Activated naive CD4-positive, alpha-beta T cell treated with anti-CD3 and anti-CD28 coated beads, Interleukin-2, amount 10 ng/mL, durations not matched to agents 7 days and 5 days (primary cell): Measurements from ENCODE around the gene CRABP2.
A peak's percentile ranks its signal among the peaks of the same experiment; 100 is the strongest.

Source experiments
- CTCF ChIA-PET: fragments of 350-600 bp; sonication (Branson Sonifier 250); formaldehyde crosslinking; loops from one replicate; lab custom pipeline; 2021; ENCODE audit warnings: antibody characterized with exemption; lab: Charles Lee
- DNase-seq: peaks from one replicate; pipeline ENCODE4 v3.0.0-alpha.2; 2020
- H3K27ac Mint-ChIP-seq: one replicate; pipeline ENCODE4 v1.8.0; 2021; ENCODE audit warnings: mild to moderate bottlenecking, moderate library complexity, mixed read lengths
- H3K27me3 Mint-ChIP-seq: one replicate; pipeline ENCODE4 v1.8.0; 2021; ENCODE audit warnings: mild to moderate bottlenecking, mixed read lengths
- H3K36me3 Mint-ChIP-seq: one replicate; pipeline ENCODE4 v1.8.0; 2021; ENCODE audit warnings: mixed read lengths
- H3K4me1 Mint-ChIP-seq: one replicate; pipeline ENCODE4 v1.8.0; 2021; ENCODE audit warnings: mixed read lengths
- H3K4me3 Mint-ChIP-seq: one replicate; pipeline ENCODE4 v1.8.0; 2021; ENCODE audit warnings: mild to moderate bottlenecking, moderate library complexity, mixed read lengths
- H3K9me3 Mint-ChIP-seq: one replicate; pipeline ENCODE4 v1.8.0; 2021; ENCODE audit warnings: mixed read lengths

The CRABP2 gene

GRCh38 chr1:156700736-156701531, 4.4 kb downstream of the CRABP2 start:
- Mint-ChIP-seq H3K27me3 (peaks cover 90% of the 10 kb centered on the region), H3K27ac (no peak overlapping the region), H3K36me3 (no peaks in the 10 kb centered on the region), H3K4me3 (no peak overlapping the region), H3K4me1 (peaks cover 9% of the 10 kb centered on the region), H3K9me3 (no peaks in the 10 kb centered on the region)
- no peak for DNase-seq
- CTCF ChIA-PET, result interaction anchor here (0.8 to 12.1 kb wide), 5 partner anchors 13 to 43 kb away, joined by 3 to 237 read pairs (median 10); no protein-coding TSS in a partner anchor

GRCh38 chr1:156698995-156699394, 6.4 kb downstream of the CRABP2 start:
- Mint-ChIP-seq H3K27me3 (peaks cover 82% of the 10 kb centered on the region), H3K9me3 (no peaks in the 10 kb centered on the region), H3K4me3 (no peak overlapping the region), H3K4me1 (peaks cover 2% of the 10 kb centered on the region), H3K36me3 (no peaks in the 10 kb centered on the region), H3K27ac (no peak overlapping the region)
- no peak for DNase-seq
- CTCF ChIA-PET, result interaction anchor here (1.2 to 12.1 kb wide), 3 partner anchors 12 to 27 kb away, joined by 3 to 237 read pairs (median 17); no protein-coding TSS in a partner anchor

DNA sequence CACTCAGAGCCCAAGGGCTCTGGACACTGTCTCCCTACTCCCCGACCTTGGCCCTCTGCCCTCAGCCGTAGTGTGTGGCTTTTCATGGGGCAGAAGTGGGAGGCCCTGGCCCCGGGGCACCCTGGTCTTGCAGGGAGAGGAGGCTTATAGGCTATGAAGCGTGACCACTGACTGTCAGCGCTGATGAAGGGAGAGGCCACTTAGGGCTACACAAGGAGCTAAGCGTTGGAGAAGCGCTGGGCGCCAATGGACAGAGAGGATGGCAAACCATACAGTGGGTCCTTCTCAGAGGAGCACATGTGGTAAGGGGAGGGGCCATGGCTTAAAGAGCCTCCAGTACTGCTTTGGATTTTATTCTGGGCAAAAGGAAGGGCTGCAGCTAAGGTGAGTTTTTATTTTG, 7.9 kb downstream of the CRABP2 start:
- H3K4me3 Mint-ChIP-seq, result no peak overlapping the region
- H3K4me1 Mint-ChIP-seq, result peaks cover 13% of the 10 kb centered on the region
- H3K9me3 Mint-ChIP-seq, result no peaks in the 10 kb centered on the region
- H3K27me3 Mint-ChIP-seq, result peaks cover 82% of the 10 kb centered on the region
- CTCF ChIA-PET, result interaction anchor here (3.7 to 12.1 kb wide), 2 partner anchors 10 to 28 kb away, joined by 17 to 237 read pairs; no protein-coding TSS in a partner anchor
- no peaks in the 10 kb centered on the region for H3K36me3 Mint-ChIP-seq
- DNase-seq, result no peak
- no peak overlapping the region for H3K27ac Mint-ChIP-seq

GRCh38 chr1:156696755-156697154, 8.6 kb downstream of the CRABP2 start:
- H3K4me3 Mint-ChIP-seq, result no peak overlapping the region
- no peaks in the 10 kb centered on the region for H3K9me3 Mint-ChIP-seq
- peaks cover 21% of the 10 kb centered on the region for H3K4me1 Mint-ChIP-seq
- no peak for DNase-seq
- peaks cover 82% of the 10 kb centered on the region for H3K27me3 Mint-ChIP-seq
- no peak overlapping the region for H3K27ac Mint-ChIP-seq
- no peaks in the 10 kb centered on the region for H3K36me3 Mint-ChIP-seq
- CTCF ChIA-PET, result interaction anchor here (2.5 kb wide), 1 partner anchor 29 kb away, joined by 9 read pairs; no protein-coding TSS in a partner anchor

DNA sequence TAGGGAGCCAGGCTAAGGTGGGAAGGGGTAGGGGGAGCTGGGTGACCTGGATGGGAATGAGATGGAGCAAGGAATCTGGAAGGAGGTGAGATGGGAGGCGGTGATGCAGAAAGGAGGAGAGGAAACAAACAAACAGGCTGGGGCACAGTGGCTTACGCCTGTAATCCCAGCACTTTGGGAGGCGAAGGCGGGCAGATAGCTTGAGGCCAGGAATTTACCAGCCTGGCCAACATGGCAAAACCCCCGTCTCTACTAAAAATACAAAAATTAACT, 10.8 kb downstream of the CRABP2 start:
- no peak for DNase-seq
- H3K9me3 Mint-ChIP-seq, result no peaks in the 10 kb centered on the region
- H3K4me1 Mint-ChIP-seq, result peaks cover 23% of the 10 kb centered on the region

GRCh38 chr1:156693848-156694689, 11.3 kb downstream of the CRABP2 start:
- H3K27me3 Mint-ChIP-seq, result peaks cover 85% of the 10 kb centered on the region
- H3K36me3 Mint-ChIP-seq, result no peaks in the 10 kb centered on the region
- H3K9me3 Mint-ChIP-seq, result no peaks in the 10 kb centered on the region
- H3K27ac Mint-ChIP-seq, result no peak overlapping the region
- H3K4me3 Mint-ChIP-seq, result no peak overlapping the region
- peaks cover 27% of the 10 kb centered on the region for H3K4me1 Mint-ChIP-seq
- no peak for DNase-seq
- CTCF ChIA-PET, result interaction anchor here (1.1 to 10.0 kb wide), 4 partner anchors 12 to 33 kb away, joined by 3 to 224 read pairs (median 6); partner anchors contain the start of genes CRABP2, ISG20L2 and METTL25B

More for the DNA sequence above, 10.8 kb downstream of the CRABP2 start:
- no peaks in the 10 kb centered on the region for H3K36me3 Mint-ChIP-seq
- no peak overlapping the region for H3K4me3 Mint-ChIP-seq
- no peak overlapping the region for H3K27ac Mint-ChIP-seq
- peaks cover 84% of the 10 kb centered on the region for H3K27me3 Mint-ChIP-seq
- CTCF ChIA-PET, result interaction anchor here (1.1 to 2.5 kb wide), 2 partner anchors 11 to 31 kb away, joined by 3 to 9 read pairs; partner anchors contain the start of gene CRABP2

GRCh38 chr1:156692925-156693847, 12.2 kb downstream of the CRABP2 start:
- Mint-ChIP-seq H3K4me1 (peaks cover 27% of the 10 kb centered on the region), H3K9me3 (no peaks in the 10 kb centered on the region), H3K27me3 (peaks cover 85% of the 10 kb centered on the region), H3K27ac (no peak overlapping the region), H3K4me3 (no peak overlapping the region), H3K36me3 (no peaks in the 10 kb centered on the region)
- DNase-seq, result peak; percentile 40
- CTCF ChIA-PET, result interaction anchor here (1.2 to 11.3 kb wide), 3 partner anchors 10 to 34 kb away, joined by 3 to 237 read pairs (median 224); partner anchors contain the start of genes CRABP2, ISG20L2 and METTL25B

- H3K27me3 Mint-ChIP-seq, result peaks cover 87% of the 10 kb centered on the region
- H3K9me3 Mint-ChIP-seq, result no peaks in the 10 kb centered on the region
- H3K36me3 Mint-ChIP-seq, result no peaks in the 10 kb centered on the region
- H3K4me3 Mint-ChIP-seq, result no peak overlapping the region
- CTCF ChIA-PET, result interaction anchor here (1.4 to 11.3 kb wide), 3 partner anchors 11 to 34 kb away, joined by 5 to 237 read pairs (median 224); partner anchors contain the start of genes CRABP2, ISG20L2, METTL25B and NES
- H3K4me1 Mint-ChIP-seq, result peaks cover 27% of the 10 kb centered on the region
- no peak for DNase-seq
- no peak overlapping the region for H3K27ac Mint-ChIP-seq
Measured at GRCh38 chr1:156692441-156692924, 12.9 kb downstream of the CRABP2 start.

GRCh38 chr1:156691665-156692440, 13.5 kb downstream of the CRABP2 start:
- H3K27ac Mint-ChIP-seq, result no peak overlapping the region
- CTCF ChIA-PET, result interaction anchor here (0.7 to 11.3 kb wide), 9 partner anchors 9 to 235 kb away, joined by 3 to 237 read pairs (median 26); partner anchors contain the start of genes CRABP2, INSRR, ISG20L2 and METTL25B
- H3K27me3 Mint-ChIP-seq, result peaks cover 80% of the 10 kb centered on the region
- H3K9me3 Mint-ChIP-seq, result no peaks in the 10 kb centered on the region
- peaks cover 27% of the 10 kb centered on the region for H3K4me1 Mint-ChIP-seq
- no peaks in the 10 kb centered on the region for H3K36me3 Mint-ChIP-seq
- no peak overlapping the region for H3K4me3 Mint-ChIP-seq
- DNase-seq, result no peak

DNA sequence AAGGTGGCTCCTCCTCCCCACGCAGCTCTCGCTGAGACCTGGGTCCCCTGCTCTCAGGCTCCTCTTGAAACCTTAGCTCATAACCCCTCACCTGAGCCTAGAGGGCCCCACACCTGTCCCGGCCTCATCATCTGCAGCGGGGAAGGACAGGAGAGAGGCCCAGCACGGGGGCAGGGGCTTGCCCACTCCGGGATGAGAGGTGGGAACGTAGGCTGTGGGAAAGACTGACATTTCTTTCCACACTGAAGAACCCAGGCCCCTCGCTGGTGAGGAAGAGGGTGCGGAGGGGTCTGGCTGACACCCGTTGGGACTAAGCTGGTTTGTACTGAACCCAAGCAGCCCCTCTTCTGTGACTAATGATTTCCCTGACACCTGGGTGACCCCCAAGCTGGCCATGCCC, 14.2 kb downstream of the CRABP2 start:
- peaks cover 27% of the 10 kb centered on the region for H3K4me1 Mint-ChIP-seq
- CTCF ChIA-PET, result interaction anchor here (0.7 to 11.3 kb wide), 12 partner anchors 9 to 236 kb away, joined by 3 to 237 read pairs (median 7); partner anchors contain the start of genes CRABP2, INSRR, ISG20L2 and METTL25B
- peaks cover 75% of the 10 kb centered on the region for H3K27me3 Mint-ChIP-seq
- DNase-seq, result no peak
- no peak overlapping the region for H3K4me3 Mint-ChIP-seq
- no peak overlapping the region for H3K27ac Mint-ChIP-seq
- H3K36me3 Mint-ChIP-seq, result no peaks in the 10 kb centered on the region
- H3K9me3 Mint-ChIP-seq, result no peaks in the 10 kb centered on the region

DNA sequence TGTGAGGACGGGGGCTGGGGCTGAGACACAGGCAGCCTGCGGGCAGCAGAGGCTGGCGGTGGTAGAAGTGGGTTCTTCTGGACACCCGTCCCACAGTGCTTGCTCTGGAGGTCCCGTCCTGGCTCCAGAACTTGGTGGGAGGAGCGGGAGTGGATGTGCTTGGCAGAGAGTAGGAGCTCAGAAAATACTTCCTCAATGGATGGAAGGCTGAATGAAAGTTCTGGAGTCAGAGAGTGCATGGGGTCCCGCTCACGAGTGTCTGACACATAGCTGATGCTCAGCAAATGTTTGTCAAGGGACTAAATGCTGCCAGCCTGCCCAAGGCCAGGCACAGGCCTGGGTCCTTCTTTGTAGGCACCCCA, 14.7 kb downstream of the CRABP2 start:
- Mint-ChIP-seq H3K36me3 (no peaks in the 10 kb centered on the region), H3K4me3 (no peak overlapping the region), H3K27ac (no peak overlapping the region), H3K9me3 (no peaks in the 10 kb centered on the region), H3K27me3 (peaks cover 77% of the 10 kb centered on the region), H3K4me1 (peaks cover 27% of the 10 kb centered on the region)
- CTCF ChIA-PET, result interaction anchor here (0.7 to 11.3 kb wide), 23 partner anchors 8 to 464 kb away, joined by 3 to 237 read pairs (median 6); partner anchors contain the start of genes CRABP2, INSRR, ISG20L2 and METTL25B
- no peak for DNase-seq

- Mint-ChIP-seq H3K27me3 (peaks cover 81% of the 10 kb centered on the region), H3K9me3 (no peaks in the 10 kb centered on the region), H3K4me1 (peaks cover 27% of the 10 kb centered on the region), H3K4me3 (no peak overlapping the region), H3K27ac (no peak overlapping the region), H3K36me3 (no peaks in the 10 kb centered on the region)
- CTCF ChIA-PET, result interaction anchor here (0.6 to 11.3 kb wide), 46 partner anchors 7 to 465 kb away, joined by 3 to 237 read pairs (median 4); partner anchors contain the start of genes CRABP2, HDGF, INSRR and ISG20L2
- DNase-seq, result no peak
Measured at GRCh38 chr1:156689953-156690674, 15.3 kb downstream of the CRABP2 start.
